NCI-H1105 (cell line): ENCODE data around the gene CD209.

Source experiments
- DNase-seq: peaks from one replicate; lab custom pipeline; 2025; lab: John Stamatoyannopoulos, UW

The CD209 gene

GRCh38 chr19:7705387-7706187 is 41.7 kb downstream of the CD209 start:
- DNase-seq: no peak

GRCh38 chr19:7704280-7705060 is 42.9 kb downstream of the CD209 start:
- DNase-seq: no peak

GRCh38 chr19:7703332-7703731 is 44.0 kb downstream of the CD209 start:
- no peak for DNase-seq

DNA sequence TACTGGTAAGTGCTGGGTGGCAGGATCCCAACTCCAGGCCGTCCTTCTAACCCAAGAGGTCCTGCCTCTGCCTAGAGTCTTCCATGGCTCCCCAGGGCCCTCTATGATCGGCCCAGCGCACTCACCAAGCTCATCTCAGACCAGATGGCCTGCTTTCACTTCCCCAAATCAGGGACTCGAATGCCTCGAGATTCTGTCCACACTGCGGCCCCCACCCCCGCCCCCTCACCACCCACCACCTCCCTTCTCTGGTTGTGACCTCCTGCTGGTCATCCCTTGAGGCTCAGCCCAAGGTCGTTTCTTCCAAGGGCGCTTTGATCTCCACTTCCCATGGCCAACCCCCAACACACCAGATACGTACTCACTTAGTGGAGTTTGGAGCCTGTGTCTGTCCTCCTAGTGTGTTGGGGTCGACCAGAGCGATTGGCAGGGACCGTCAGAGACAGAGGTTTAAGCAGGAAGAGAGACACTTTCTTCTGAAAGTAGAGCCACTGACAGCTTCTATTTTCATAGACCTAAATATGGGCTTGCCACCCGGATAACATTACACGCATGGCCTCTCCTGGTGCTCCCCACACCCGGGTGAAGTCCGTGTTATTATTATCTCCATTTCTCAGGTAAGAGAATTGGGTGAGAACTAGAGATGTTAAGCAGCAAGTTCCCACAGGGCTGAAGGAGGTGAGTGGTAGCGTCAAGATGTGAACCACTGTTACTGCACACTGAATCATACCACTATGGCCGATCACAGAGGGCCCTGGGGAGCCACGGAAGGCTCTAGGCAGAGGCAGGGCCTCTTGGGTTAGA is 45.5 kb downstream of the CD209 start, which contains the start of gene FCER2:
FCER2 (minus strand) TSS at position 478 of the 804 bp plus-strand sequence. CDS start 2,371 bp downstream, outside the sequence.
- no peak for DNase-seq

- DNase-seq: no peak
Observed at GRCh38 chr19:7701049-7701653, 46.2 kb downstream of the CD209 start.

- no peak for DNase-seq
Observed at GRCh38 chr19:7699417-7700401, 47.6 kb downstream of the CD209 start.

DNA sequence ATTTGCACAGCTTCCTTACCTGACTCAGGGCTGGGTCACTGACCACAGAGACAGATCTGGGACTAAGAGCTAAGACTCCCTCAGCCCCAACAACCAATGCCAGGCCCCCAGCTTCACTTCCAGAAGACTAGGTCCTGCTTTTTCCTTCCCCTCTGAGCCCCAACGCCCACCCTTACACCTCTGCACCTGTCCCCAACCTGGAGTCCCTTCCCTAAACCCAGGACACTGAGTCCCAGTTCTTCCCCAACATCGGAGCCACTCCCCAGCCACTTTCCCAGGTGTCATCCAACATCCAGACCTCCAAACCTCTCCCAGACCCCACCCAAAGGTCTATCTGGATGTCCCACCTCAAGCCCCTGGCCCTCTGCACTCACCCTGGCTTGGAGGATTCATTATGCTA is 48.3 kb downstream of the CD209 start:
- no peak for DNase-seq

DNA sequence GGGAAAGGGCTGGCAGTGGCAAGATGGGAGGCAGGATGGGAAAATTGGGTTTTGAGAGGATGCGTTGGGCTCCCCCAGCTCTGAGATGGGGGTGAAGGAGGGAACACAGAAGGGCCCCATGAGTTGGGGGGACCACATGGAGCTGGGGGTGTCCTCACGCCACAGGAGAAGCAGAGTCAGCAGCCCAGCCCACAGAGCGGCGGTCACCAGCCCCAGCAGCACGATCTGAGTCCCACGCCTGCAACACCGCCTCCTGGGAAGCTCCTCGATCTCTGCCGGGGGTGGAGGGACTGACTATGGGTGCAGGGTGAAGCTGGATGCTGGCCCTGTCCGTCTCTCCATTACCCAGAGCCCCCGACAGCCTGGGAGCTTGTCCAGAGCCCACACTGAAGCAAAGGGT is 48.8 kb downstream of the CD209 start:
- DNase-seq: no peak

GRCh38 chr19:7697721-7698287 is 49.5 kb downstream of the CD209 start:
- DNase-seq: no peak

- DNase-seq: no peak
Observed at GRCh38 chr19:7694499-7694898, 52.8 kb downstream of the CD209 start.

- DNase-seq: no peak
Observed at GRCh38 chr19:7692417-7693088, 54.8 kb downstream of the CD209 start.

DNA sequence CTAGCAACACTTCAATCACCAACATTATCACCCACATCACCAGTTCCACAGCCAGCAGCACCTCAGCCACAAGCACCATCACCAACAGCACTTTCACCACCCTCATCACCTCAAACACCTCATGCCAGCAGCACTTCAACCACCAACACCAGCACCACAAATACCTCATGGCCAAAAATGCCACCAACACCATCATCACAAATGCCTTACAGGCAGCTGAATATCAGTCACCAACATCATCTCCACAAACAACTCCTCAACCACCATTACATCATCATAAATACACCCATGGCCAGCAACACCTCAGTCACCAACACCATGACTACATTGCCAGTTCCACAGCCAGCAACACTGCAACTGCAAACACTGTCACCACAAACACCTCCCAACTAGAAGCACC is 55.8 kb downstream of the CD209 start:
- DNase-seq: no peak

DNA sequence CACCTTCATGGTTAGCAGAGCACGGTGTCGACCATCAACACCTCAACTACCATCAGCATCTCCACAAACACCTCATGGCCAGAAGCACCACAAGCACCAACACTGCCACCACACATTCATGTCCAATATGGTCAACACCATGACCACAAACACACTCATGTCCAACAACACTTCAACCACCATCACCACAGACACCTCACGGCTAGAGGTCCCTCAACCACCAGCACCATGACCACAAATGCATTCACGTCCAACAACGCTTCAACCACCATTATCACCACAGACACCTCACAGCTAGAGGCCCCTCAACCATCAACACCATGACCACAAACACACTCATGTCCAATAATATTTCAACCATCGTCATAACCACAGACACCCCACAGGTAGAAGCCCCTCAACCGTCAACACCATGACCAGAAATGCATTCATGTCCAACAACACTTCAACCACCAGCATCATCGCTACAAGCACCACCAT is 56.5 kb downstream of the CD209 start:
- no peak for DNase-seq
